GM04504 (cell line): ENCODE data around the gene SPX.

Experiments
- DNase-seq: peaks from one replicate; pipeline ENCODE4 v3.0.0-alpha.2; 2012; ENCODE audit warnings: low read depth

Gene SPX

DNA sequence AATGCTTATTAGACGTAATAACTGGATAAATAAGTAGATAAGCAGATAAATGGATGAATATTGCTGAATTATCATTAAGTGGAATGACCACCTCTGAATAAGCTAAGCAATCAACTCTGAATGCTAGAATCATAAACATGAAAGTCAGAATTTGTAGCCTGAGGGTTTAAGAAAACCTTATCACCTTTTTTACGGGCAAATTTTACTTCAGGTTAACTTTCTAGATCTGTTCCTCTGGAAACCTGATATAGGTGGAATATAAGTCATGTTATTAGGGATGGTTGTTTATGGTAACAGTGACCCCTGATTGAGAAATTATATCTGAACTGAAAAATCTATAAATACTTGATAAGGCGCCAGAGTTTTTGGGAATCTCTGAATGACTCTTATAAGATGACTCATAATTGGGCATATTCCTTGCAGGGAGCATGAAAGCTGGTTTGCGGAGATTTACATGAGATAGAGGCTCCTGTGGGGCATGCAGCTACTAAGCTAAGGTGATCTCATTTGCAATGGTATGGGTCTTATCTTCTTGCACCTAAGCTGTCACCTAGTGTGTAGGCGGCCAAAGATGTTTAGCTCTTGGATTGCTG, 12.1 kb downstream of the SPX start:
- no peak for DNase-seq

DNA sequence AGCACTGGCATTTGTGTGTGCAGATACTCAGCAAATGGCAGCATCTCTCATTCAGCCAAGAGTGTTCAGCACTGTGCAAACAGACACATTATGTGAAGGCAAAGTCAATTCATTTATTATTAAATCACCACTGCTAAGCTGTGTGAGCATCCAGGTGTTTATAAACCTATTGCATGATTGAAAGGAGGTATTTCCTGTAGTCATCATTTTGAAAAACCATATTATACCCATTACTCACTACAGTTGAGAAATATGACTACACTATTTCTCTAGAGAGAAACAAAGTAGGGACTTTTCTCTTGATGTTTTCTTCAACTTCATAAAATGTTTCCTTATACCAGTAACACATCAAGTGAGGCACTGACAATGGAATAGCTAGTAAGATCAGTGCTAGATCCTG, 13.7 kb downstream of the SPX start:
- DNase-seq, result no peak

- no peak for DNase-seq
These were observed 15.7 kb downstream of the SPX start for GRCh38 chr12:21541773-21542172.

DNA sequence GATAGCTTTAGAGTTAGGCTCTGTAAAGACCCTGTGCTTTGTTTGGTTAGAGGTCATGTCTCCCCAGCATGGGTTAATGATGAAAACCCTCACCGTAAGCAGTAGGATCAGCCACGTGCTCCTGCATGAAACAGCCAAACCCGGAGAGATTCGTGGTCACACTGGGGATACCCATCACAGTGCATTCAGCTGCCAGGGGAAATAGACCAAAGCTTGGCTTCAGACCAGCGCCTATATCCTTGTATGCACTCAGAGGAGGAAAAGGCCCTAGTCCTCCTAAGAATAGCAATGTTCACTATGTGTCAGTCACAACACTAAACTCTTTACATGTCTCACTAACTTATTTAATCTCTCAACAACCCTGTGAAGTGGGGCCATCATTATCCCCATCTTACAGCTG, 16.3 kb downstream of the SPX start:
- DNase-seq, result no peak

- DNase-seq, result no peak
These were observed 17.1 kb downstream of the SPX start for GRCh38 chr12:21543151-21543550.

DNA sequence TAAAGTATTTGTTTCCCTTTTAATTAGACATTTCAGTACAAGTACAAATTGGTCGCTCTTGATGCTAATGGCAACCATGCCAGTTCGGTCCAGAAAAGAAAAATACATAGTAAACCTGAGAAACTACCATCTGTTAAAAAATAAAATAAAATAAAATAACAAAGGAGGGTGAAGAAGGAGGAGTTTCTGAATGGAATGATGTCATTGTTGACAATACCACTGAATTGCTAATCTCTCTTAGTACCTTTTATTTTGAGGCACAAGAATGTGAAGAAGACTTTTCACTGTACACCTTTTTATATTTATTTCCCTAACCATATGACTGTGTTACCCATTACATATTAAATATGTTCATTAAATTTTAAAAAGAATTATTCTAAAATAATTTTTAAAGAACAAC, 19.5 kb downstream of the SPX start:
- DNase-seq, result no peak

- DNase-seq, result no peak
These were observed 20.6 kb downstream of the SPX start for GRCh38 chr12:21546716-21547115.

DNA sequence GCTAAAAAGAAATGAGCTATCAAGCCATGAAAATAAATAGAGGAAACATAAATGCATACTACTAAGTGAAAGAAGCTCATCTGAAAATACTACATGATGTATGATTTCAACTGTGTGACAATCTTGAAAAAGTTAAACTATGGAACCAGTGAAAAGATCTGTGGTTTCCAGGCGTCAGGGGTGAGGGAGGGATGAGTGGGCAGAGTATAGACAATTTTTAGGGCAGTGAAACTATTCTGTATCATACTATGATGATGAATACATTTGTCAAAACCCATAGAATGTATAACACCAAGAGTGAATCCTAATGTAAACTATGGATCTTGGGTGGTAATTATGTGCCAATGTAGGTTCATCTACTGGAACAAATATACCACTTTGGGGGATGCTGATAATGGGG, 21.3 kb downstream of the SPX start:
- DNase-seq, result no peak

- DNase-seq, result no peak
These were observed 25.9 kb downstream of the SPX start for GRCh38 chr12:21551841-21552465.

- no peak for DNase-seq
These were observed 26.7 kb downstream of the SPX start for GRCh38 chr12:21552635-21553328.

DNA sequence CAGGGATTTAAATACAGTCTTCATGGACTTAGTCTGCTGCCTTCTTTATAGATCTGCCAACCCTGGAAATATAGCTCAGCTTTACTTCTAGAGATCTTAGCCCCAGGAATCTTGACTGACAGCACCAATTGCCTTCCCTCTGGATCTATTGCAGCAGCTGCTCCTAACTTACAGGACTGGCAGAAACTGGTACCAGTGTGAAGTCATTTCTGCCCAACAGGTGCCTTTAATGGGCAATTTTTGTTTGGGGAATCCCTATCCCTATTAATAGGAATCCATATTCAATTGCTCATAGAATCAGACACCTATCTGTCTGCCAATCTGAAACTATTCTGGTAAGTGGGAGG, 27.2 kb downstream of the SPX start:
- no peak for DNase-seq

GRCh38 chr12:21558100-21558679, 32.1 kb downstream of the SPX start:
- no peak for DNase-seq

GRCh38 chr12:21559855-21560569, 33.9 kb downstream of the SPX start:
- DNase-seq, result no peak

DNA sequence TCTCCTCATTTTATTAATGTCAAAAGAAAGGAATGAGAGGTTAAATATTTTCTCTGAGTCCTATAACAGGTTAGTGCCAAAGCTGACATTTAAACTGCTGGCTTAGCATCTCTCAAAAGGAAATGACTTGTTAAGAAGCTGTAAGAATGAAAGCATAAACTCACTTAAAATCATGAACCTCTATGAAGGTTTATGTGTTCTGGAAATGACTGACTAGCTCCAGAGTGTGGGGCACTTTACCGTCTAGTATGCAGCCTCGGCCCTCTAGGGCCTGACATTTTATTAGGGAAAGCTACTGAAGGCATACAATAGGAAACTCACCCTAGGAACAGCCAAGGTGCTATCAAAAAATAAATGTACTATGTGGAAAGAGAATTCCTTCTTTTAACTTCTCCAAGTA, 35.1 kb downstream of the SPX start:
- DNase-seq, result no peak

DNA sequence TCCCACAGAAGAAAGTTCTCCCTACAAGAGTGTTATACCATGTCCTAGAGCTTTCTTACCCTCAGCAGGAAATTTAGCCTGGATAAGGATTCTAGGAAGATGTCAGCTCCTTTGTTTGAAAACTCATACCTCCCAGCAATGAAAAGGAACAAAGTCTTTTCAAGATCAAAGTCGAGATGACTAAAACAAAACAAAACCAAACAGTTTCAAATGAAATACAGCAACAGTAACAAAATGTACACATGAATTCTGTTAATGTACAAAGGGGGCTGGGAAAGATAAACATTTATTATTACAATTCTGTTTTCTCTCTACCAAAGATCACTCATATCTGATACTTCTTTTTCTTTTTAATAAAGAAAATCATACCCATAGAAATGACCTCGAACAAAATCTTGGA, 36.8 kb downstream of the SPX start:
- DNase-seq, result no peak

- DNase-seq, result no peak
These were observed 40.3 kb downstream of the SPX start for GRCh38 chr12:21566223-21566906.

- DNase-seq, result no peak
These were observed 40.9 kb downstream of the SPX start for GRCh38 chr12:21566907-21567394.

DNA sequence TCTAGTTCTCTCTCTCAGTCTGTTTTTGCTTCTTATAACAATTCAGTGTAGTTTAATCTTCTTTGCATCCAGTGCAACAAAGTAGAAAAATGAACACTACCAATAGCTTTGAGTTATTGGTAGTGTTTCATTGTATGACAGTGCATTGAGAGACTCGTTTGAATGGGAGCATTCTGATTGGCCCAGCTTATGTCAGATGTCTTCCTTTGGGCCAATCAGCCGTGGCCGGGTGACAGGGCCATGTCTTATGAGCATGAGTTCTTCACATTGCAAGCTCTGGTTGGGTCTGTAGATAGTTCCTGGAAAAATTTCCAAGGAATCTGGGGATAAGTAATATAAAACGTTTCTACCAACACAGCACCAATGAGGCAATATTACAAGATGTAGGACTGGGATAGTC, 42.0 kb downstream of the SPX start:
- no peak for DNase-seq

DNA sequence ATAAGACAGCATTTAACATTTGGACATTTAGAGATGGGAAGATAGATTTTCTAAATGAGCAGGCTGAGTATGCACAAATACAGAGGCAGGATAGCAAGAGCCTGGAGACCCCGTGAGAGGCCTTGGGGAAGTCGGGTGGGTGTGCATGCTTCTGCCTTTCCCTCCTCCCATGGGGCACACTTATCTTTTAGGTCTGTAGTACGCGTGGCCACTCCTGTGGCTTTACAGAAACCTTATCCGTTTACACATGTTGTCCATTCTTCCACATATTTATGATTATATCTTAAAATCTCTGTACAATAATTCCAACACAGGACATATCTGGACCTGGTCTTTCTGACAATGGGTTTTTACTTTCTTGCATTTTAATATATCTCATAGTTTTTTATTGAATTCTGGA, 45.0 kb downstream of the SPX start:
- DNase-seq, result no peak

GRCh38 chr12:21573733-21574358, 47.8 kb downstream of the SPX start:
- DNase-seq, result no peak

- DNase-seq, result no peak
These were observed 50.3 kb downstream of the SPX start for GRCh38 chr12:21576431-21576830.

GRCh38 chr12:21577516-21577915, 51.4 kb downstream of the SPX start:
- DNase-seq, result no peak
